Non-pigmented ciliary epithelial cell (primary cell): ENCODE measurements around the gene FYN.

Experiments
- DNase-seq: peaks from one replicate; pipeline ENCODE4 v3.0.0-alpha.2; 2010; ENCODE audit warnings: low read depth

FYN gene

GRCh38 chr6:111625461-111626391 is 247.5 kb downstream of the FYN start:
- no peak for DNase-seq

- no peak for DNase-seq
Measured at GRCh38 chr6:111625099-111625416, 248.2 kb downstream of the FYN start.

- DNase-seq: no peak
Measured at GRCh38 chr6:111624401-111625098, 248.7 kb downstream of the FYN start.

GRCh38 chr6:111623046-111623718 is 250.1 kb downstream of the FYN start:
- no peak for DNase-seq

GRCh38 chr6:111620169-111620568 is 253.1 kb downstream of the FYN start:
- no peak for DNase-seq

GRCh38 chr6:111618407-111618806 is 254.8 kb downstream of the FYN start:
- no peak for DNase-seq

GRCh38 chr6:111617149-111617548 is 256.1 kb downstream of the FYN start:
- DNase-seq: no peak

- no peak for DNase-seq
Measured at GRCh38 chr6:111615916-111616612, 257.2 kb downstream of the FYN start.

GRCh38 chr6:111614833-111615582 is 258.2 kb downstream of the FYN start:
- DNase-seq: no peak

GRCh38 chr6:111612379-111612778 is 260.9 kb downstream of the FYN start:
- DNase-seq: no peak

GRCh38 chr6:111610548-111611172 is 262.6 kb downstream of the FYN start:
- DNase-seq: no peak
